ENCODE results near the gene TNRC18. TPM values are rescaled to one million over a fixed set of nuclear protein-coding genes. Genes with fewer than 3 reads are reported as not detected.

TNRC18 gene
- total and polyA plus RNA-seq, 2 of the 8 experiments (the other 6 are each of a cell fraction or from before 2014, with no cell fraction given) = 1.7 to 8.6 TPM

- H3K14ac ChIP-seq (ENCODE audit: insufficient read length) = no peak overlapping the region
- FAIRE-seq (no peak), DNase-seq (ENCODE audit: low read depth in 1 of 2, low spot score in 2 of 2) (no peak)
- H2BK15ac ChIP-seq (ENCODE audit: low read length) = no peak overlapping the region
- no peak overlapping the region for H2BK12ac ChIP-seq (ENCODE audit: low read depth, low read length)
- no peaks in the 10 kb centered on the region for H3K36me3 ChIP-seq (ENCODE audit: control insufficient read depth in 2 of 4, insufficient read depth in 4 of 4, low read length in 3 of 4)
- H3K4ac ChIP-seq (replicated peaks; ENCODE audit: insufficient read length, low read depth, low read length) = no peak overlapping the region
- H3K79me2 ChIP-seq (ENCODE audit: control insufficient read depth in 1 of 2, insufficient read depth in 2 of 2, low read length in 2 of 2) = no peaks in the 10 kb centered on the region
- no peaks in the 10 kb centered on the region for H3K79me1 ChIP-seq (ENCODE audit: low read depth, low read length)
- H3K4me1 ChIP-seq (replicated peaks in 1 of 4; ENCODE audit: control insufficient read depth in 3 of 4, insufficient read depth in 4 of 4, low read length in 3 of 4) = peaks cover 0 to 13% (median 9%) of the 10 kb centered on the region in 4 experiments; a peak in 6 of 7 replicates
- H3K9me3 ChIP-seq (ENCODE audit: insufficient read depth in 2 of 2, low read depth in 1 of 2, low read length in 1 of 2) = peaks cover 0 to 6% of the 10 kb centered on the region in 2 experiments; a peak in 1 of 4 replicates
- WGBS, 2 experiments (ENCODE audit: extremely low coverage in 1 of 2, insufficient coverage in 1 of 2, insufficient read length in 1 of 2, insufficient replicate concordance in 2 of 2, low coverage in 1 of 2, low lambda C conversion rate in 2 of 2, missing lambda C conversion rate in 1 of 2) = 85% methylated on average over 8 of the region's 13 CpGs; no CpG with 5 or more reads in 1 of the 2 experiments
- H4K8ac ChIP-seq (ENCODE audit: extremely low read depth, insufficient read depth, low read length) = no peak overlapping the region
- no peak overlapping the region for H2BK120ac ChIP-seq (replicated peaks; ENCODE audit: low read depth, low read length)
- H3K4me2 ChIP-seq (ENCODE audit: insufficient read depth in 1 of 2, low read depth in 2 of 2, low read length in 2 of 2) = no peak overlapping the region
- no peak overlapping the region for H3K56ac ChIP-seq (replicated peaks; ENCODE audit: insufficient read length, low read depth, low read length)
- H3K27ac ChIP-seq (ENCODE audit: low read depth, low read length) = no peak overlapping the region
- H2AFZ ChIP-seq (ENCODE audit: low read length) = no peak overlapping the region
- H3K4me3 ChIP-seq (ENCODE audit: extremely low read depth in 1 of 4, insufficient read depth in 2 of 4, low read depth in 3 of 4, low read length in 4 of 4) = no peak overlapping the region
- H4K91ac ChIP-seq (replicated peaks; ENCODE audit: insufficient read length, low read length) = no peak overlapping the region
- no peak overlapping the region for H2BK5ac ChIP-seq (ENCODE audit: low read depth, low read length)
- no peak overlapping the region for H4K5ac ChIP-seq (ENCODE audit: insufficient read length, low read depth, low read length)
- CTCF ChIA-PET (ENCODE audit: partially characterized antibody) = interaction anchor here (1.2 kb wide), 1 partner anchor 37 kb away, joined by 3 read pairs; no protein-coding TSS in a partner anchor
- POLR2A ChIA-PET (ENCODE audit: partially characterized antibody) = interaction anchor here (2.4 kb wide), 1 partner anchor 10 kb away, joined by 6 read pairs; no protein-coding TSS in a partner anchor
- no peak overlapping the region for H3K23ac ChIP-seq (ENCODE audit: insufficient read length)
- H2BK20ac ChIP-seq (ENCODE audit: low read length) = no peak overlapping the region
- no peak overlapping the region for H3K9ac ChIP-seq (replicated peaks in 1 of 4; ENCODE audit: extremely low read depth in 1 of 4, low read depth in 3 of 4, low read length in 3 of 4)
- H3K27me3 ChIP-seq (replicated peaks in 1 of 4; ENCODE audit: control insufficient read depth in 3 of 4, extremely low read depth in 1 of 4, insufficient read depth in 3 of 4, low read length in 3 of 4) = peaks cover 11 to 24% (median 22%) of the 10 kb centered on the region in 4 experiments
- H3K18ac ChIP-seq (ENCODE audit: extremely low read depth, low read length) = no peak overlapping the region
- H3K23me2 ChIP-seq (ENCODE audit: low read depth, low read length) = peaks cover 1% of the 10 kb centered on the region; the same call in 1 of the 2 replicates
- peaks cover 3 to 5% of the 10 kb centered on the region in 2 experiments for H4K20me1 ChIP-seq (replicated peaks in 1 of 2; ENCODE audit: control insufficient read depth in 1 of 2, insufficient read depth in 2 of 2, low read length in 2 of 2)
- H2AK5ac ChIP-seq (ENCODE audit: low read depth, low read length) = no peak overlapping the region
- TF ChIP-seq USF2 (IDR thresholded peaks at IDR 0.05; ENCODE audit: low read length) = no peak
- TF ChIP-seq CHD2 (IDR thresholded peaks at IDR 0.05; ENCODE audit: low read length) = no peak
- no peak for TF ChIP-seq TCF12 (IDR thresholded peaks at IDR 0.05; ENCODE audit: low read depth, low read length)
- TF ChIP-seq RNF2 (IDR thresholded peaks at IDR 0.05; ENCODE audit: borderline replicate concordance, low read depth, low read length, missing control alignments, poor library complexity, severe bottlenecking) = no peak
- no peak for TF ChIP-seq PHF8 (conservative IDR thresholded peaks at IDR 0.05; ENCODE audit: low read depth, low read length)
- no peak for TF ChIP-seq FOSL1 (IDR thresholded peaks at IDR 0.05; ENCODE audit: insufficient read depth, low read depth, low read length)
- no peak for TF ChIP-seq RXRA (IDR thresholded peaks at IDR 0.05; ENCODE audit: insufficient read depth, low read depth, low read length)
- no peak for TF ChIP-seq BCL11A (IDR thresholded peaks at IDR 0.05; ENCODE audit: low read depth in 2 of 2, low read length in 2 of 2)
- no peak for TF ChIP-seq CBX5 (IDR thresholded peaks at IDR 0.05; ENCODE audit: low read depth, low read length)
- no peak for TF ChIP-seq YY1 (IDR thresholded peaks at IDR 0.05; ENCODE audit: low read depth, low read length)
- no peak for TF ChIP-seq CEBPB (IDR thresholded peaks at IDR 0.05; ENCODE audit: low read depth, low read length)
- no peak for TF ChIP-seq SAP30 (IDR thresholded peaks at IDR 0.05; ENCODE audit: insufficient read depth, insufficient replicate concordance, low read length)
- TF ChIP-seq HDAC6 (IDR thresholded peaks at IDR 0.05; ENCODE audit: low read depth, low read length) = no peak
Measured at GRCh38 chr7:5345171-5345570, 78.5 kb downstream of the TNRC18 start.
